ENCODE measurements around the gene TCHP.
"Not testable (repeated sequence)": the region's sequence is repeated elsewhere in the genome, so short reads cannot be mapped to it uniquely, and the experiment has no call there.

Gene TCHP

DNA sequence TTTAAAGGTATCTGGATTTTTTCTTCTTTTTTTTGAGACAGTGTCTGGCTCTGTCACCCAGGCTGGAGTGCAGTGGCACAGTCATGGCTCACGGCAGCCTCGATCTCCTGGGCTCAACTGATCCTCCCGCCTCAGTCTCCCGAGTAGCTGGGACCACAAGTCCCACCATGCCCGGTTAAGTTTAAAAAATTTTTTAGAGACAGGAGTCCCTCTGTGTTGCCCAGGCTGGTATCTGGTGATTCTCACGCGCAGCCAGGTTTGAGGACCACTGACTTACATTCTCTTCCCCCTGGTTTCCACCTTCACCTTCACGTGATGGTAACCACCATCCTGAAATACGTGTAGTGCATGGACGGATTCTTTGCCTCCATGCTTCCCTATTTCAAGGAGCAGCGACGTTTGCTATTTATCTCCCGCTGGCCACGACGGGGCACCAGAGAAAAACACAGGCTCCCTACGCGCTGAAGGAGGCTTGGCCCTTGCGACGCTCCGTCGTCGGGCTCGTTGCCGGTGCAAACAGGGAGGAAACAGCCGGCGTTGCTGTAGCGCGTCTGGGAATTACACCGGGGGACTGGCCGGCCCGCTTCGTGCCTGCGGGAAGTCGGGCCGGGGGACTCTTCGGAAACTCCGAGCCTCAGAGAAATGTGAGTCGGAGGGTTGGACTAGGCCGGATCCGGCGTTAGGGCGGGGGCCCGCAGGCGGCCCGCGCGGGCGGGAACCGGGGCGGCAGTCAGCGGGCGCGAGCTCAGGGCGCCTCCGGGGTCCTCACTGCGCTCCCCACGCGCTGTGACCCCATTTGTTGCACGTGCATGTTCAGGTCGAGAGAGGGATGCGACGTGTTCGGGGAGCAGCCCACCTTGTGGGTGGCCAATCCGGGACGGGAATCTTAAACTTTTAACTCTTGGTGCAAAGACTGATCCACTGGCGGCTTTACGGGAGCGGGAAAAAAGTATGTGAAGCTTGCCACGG lies at the start of gene TCHP:
Gene TCHP, plus strand, starts transcription at position 492 of the 969 bp plus-strand sequence. CDS start 2,753 bp downstream, outside the sequence.
- Histone ChIP-seq H3K27ac (ENCODE audit: low read depth, low read length) (peak within 1 kb of the TSS; percentile 20), H3K9me3 (ENCODE audit: insufficient read depth, low read length) (no peaks in the 10 kb centered on the region), H3K9ac (ENCODE audit: low read length) (peak within 1 kb of the TSS; percentile 80), H3K4me2 (ENCODE audit: low read depth, low read length, poor library complexity, severe bottlenecking) (peak within 1 kb of the TSS; percentile 82), H3K9me2 (replicated peaks; ENCODE audit: insufficient read depth, low read length) (no peaks in the 10 kb centered on the region), H3K79me2 (ENCODE audit: insufficient read depth, low read length) (peaks cover 22% of the 10 kb centered on the region), H4K20me1 (ENCODE audit: low read depth, low read length) (no peaks in the 10 kb centered on the region), H2AFZ (ENCODE audit: low read depth, low read length, severe bottlenecking) (peak within 1 kb of the TSS; percentile 83), H3K27me3 (ENCODE audit: low read length) (no peaks in the 10 kb centered on the region), H3K36me3 (ENCODE audit: low read length) (no peaks in the 10 kb centered on the region), H3F3A (ENCODE audit: insufficient read depth) (no peaks in the 10 kb centered on the region), H3K4me3 (ENCODE audit: insufficient read depth, low read length, poor library complexity, severe bottlenecking) (peak within 1 kb of the TSS; percentile 75)
- TF ChIP-seq EZH2phosphoT487 (conservative IDR thresholded peaks at IDR 0.05; ENCODE audit: low read length), result no peak
- TF ChIP-seq CTCF (IDR thresholded peaks at IDR 0.05; ENCODE audit: insufficient read depth, low read length, poor library complexity, severe bottlenecking), result peak; percentile 18

DNA sequence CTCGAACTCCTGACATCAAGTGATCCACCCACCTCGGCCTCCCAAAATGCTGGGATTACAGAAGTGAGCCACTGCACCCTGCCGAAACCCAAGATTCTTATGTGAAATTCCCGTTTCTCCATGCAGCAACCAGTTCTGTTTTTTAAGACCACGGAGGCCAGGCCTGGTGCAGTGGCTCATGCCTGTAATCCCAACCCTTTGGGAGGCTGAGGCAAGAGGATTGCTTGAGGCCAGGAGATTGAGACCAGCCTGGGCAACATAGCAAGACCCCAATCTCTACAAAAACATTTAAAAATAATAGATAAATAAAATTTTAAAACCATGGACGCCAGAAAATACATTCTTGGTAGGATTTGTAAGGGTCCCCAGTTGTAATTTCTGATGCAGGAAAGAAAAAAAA lies 49.6 kb upstream of the TCHP start:
- H4K20me1 ChIP-seq (ENCODE audit: low read depth, low read length); H3K36me3 ChIP-seq (ENCODE audit: low read length); H3K9ac ChIP-seq (ENCODE audit: low read length); H3K27me3 ChIP-seq (ENCODE audit: low read length); H3K9me2 ChIP-seq (replicated peaks; ENCODE audit: insufficient read depth, low read length); H3K4me3 ChIP-seq (ENCODE audit: insufficient read depth, low read length, poor library complexity, severe bottlenecking); H3K27ac ChIP-seq (ENCODE audit: low read depth, low read length); H3K4me2 ChIP-seq (ENCODE audit: low read depth, low read length, poor library complexity, severe bottlenecking); H3F3A ChIP-seq (ENCODE audit: insufficient read depth); H3K79me2 ChIP-seq (ENCODE audit: insufficient read depth, low read length); H2AFZ ChIP-seq (ENCODE audit: low read depth, low read length, severe bottlenecking); H3K9me3 ChIP-seq (ENCODE audit: insufficient read depth, low read length): not testable (repeated sequence)

- Histone ChIP-seq H3F3A (ENCODE audit: insufficient read depth) (no peaks in the 10 kb centered on the region), H3K9me2 (replicated peaks; ENCODE audit: insufficient read depth, low read length) (no peaks in the 10 kb centered on the region), H3K79me2 (ENCODE audit: insufficient read depth, low read length) (no peaks in the 10 kb centered on the region), H3K27ac (ENCODE audit: low read depth, low read length) (no peak overlapping the region), H3K9ac (ENCODE audit: low read length) (no peak overlapping the region), H3K4me2 (ENCODE audit: low read depth, low read length, poor library complexity, severe bottlenecking) (no peak overlapping the region), H3K9me3 (ENCODE audit: insufficient read depth, low read length) (no peaks in the 10 kb centered on the region), H4K20me1 (ENCODE audit: low read depth, low read length) (no peaks in the 10 kb centered on the region), H3K27me3 (ENCODE audit: low read length) (no peaks in the 10 kb centered on the region), H3K36me3 (ENCODE audit: low read length) (no peaks in the 10 kb centered on the region), H3K4me3 (ENCODE audit: insufficient read depth, low read length, poor library complexity, severe bottlenecking) (no peak overlapping the region), H2AFZ (ENCODE audit: low read depth, low read length, severe bottlenecking) (no peak overlapping the region)
- TF ChIP-seq CTCF (IDR thresholded peaks at IDR 0.05; ENCODE audit: insufficient read depth, low read length, poor library complexity, severe bottlenecking), result no peak
- no peak for TF ChIP-seq EZH2phosphoT487 (conservative IDR thresholded peaks at IDR 0.05; ENCODE audit: low read length)
Observed at GRCh38 chr12:109855377-109855776, 44.7 kb upstream of the TCHP start.

GRCh38 chr12:109857715-109858114 lies 42.4 kb upstream of the TCHP start:
- H2AFZ ChIP-seq (ENCODE audit: low read depth, low read length, severe bottlenecking), result no peak overlapping the region
- no peaks in the 10 kb centered on the region for H3K36me3 ChIP-seq (ENCODE audit: low read length)
- no peaks in the 10 kb centered on the region for H3K79me2 ChIP-seq (ENCODE audit: insufficient read depth, low read length)
- H3K4me2 ChIP-seq (ENCODE audit: low read depth, low read length, poor library complexity, severe bottlenecking), result no peak overlapping the region
- H3K9ac ChIP-seq (ENCODE audit: low read length), result no peak overlapping the region
- TF ChIP-seq CTCF (IDR thresholded peaks at IDR 0.05; ENCODE audit: insufficient read depth, low read length, poor library complexity, severe bottlenecking), result no peak
- no peak overlapping the region for H3K4me3 ChIP-seq (ENCODE audit: insufficient read depth, low read length, poor library complexity, severe bottlenecking)
- no peaks in the 10 kb centered on the region for H3K9me2 ChIP-seq (replicated peaks; ENCODE audit: insufficient read depth, low read length)
- no peaks in the 10 kb centered on the region for H3K9me3 ChIP-seq (ENCODE audit: insufficient read depth, low read length)
- H3K27ac ChIP-seq (ENCODE audit: low read depth, low read length), result no peak overlapping the region
- no peaks in the 10 kb centered on the region for H4K20me1 ChIP-seq (ENCODE audit: low read depth, low read length)
- H3F3A ChIP-seq (ENCODE audit: insufficient read depth), result no peaks in the 10 kb centered on the region
- H3K27me3 ChIP-seq (ENCODE audit: low read length), result no peaks in the 10 kb centered on the region
